Calu3 (cell line): ENCODE measurements around the gene SRSF7. TPM values are rescaled to one million over a fixed set of nuclear protein-coding genes. Genes with fewer than 3 reads are reported as not detected.

Experiments used
- BruUV-seq: library from RNA; stranded (reverse); fragments of 400-500 nt; replicated peaks from 2 replicates; lab custom pipeline; 2021; lab: Mats Ljungman, UMichigan
- CTCF ChIA-PET: fragments of 300-600 bp; sonication (Branson Sonifier 250); formaldehyde crosslinking; loops from one replicate; lab custom pipeline; 2022; ENCODE audit warnings: antibody characterized with exemption; lab: Charles Lee
- DNase-seq: peaks from one replicate; pipeline ENCODE4 v3.0.0; 2022
- H3K27ac Mint-ChIP-seq: one replicate; pipeline ENCODE4 v1.8.0; 2022; ENCODE audit warnings: mixed read lengths; ENCODE audit not compliant: unreplicated experiment
- H3K27me3 Mint-ChIP-seq: one replicate; pipeline ENCODE4 v1.8.0; 2022; ENCODE audit warnings: mixed read lengths; ENCODE audit not compliant: unreplicated experiment
- H3K36me3 Mint-ChIP-seq: one replicate; pipeline ENCODE4 v1.8.0; 2022; ENCODE audit warnings: mild to moderate bottlenecking, moderate library complexity, mixed read lengths; ENCODE audit not compliant: insufficient read depth, unreplicated experiment
- H3K4me1 Mint-ChIP-seq: one replicate; pipeline ENCODE4 v1.8.0; 2022; ENCODE audit warnings: mild to moderate bottlenecking, low read depth, mixed read lengths; ENCODE audit not compliant: unreplicated experiment
- H3K4me3 Mint-ChIP-seq: one replicate; pipeline ENCODE4 v1.8.0; 2022; ENCODE audit warnings: mild to moderate bottlenecking, low read depth, moderate library complexity, mixed read lengths; ENCODE audit not compliant: unreplicated experiment
- H3K9me3 Mint-ChIP-seq: one replicate; pipeline ENCODE4 v1.8.0; 2022; ENCODE audit warnings: low read depth, mixed read lengths; ENCODE audit not compliant: unreplicated experiment
- intact Hi-C: fragments of 100-400 bp; cut with micrococcal nuclease; formaldehyde crosslinking; loops from one replicate; pipeline ENCODE4 v1.10.0; 2022; ENCODE audit not compliant: unreplicated experiment
- total RNA-seq: library from RNA; stranded (reverse); gene quantifications from 2 replicates; pipeline ENCODE4 v1.2.3, GENCODE V29; 2022
- TF ChIP-seq, protein P1 (sequence below): fragments of 200-600 bp; IDR thresholded peaks from one replicate; pipeline ENCODE4 v1.8.0; 2022; ENCODE audit warnings: antibody characterized with exemption; ENCODE audit not compliant: unreplicated experiment

The SRSF7 gene
- total RNA-seq, 1 experiment from 2014 or later, result 203 TPM

DNA sequence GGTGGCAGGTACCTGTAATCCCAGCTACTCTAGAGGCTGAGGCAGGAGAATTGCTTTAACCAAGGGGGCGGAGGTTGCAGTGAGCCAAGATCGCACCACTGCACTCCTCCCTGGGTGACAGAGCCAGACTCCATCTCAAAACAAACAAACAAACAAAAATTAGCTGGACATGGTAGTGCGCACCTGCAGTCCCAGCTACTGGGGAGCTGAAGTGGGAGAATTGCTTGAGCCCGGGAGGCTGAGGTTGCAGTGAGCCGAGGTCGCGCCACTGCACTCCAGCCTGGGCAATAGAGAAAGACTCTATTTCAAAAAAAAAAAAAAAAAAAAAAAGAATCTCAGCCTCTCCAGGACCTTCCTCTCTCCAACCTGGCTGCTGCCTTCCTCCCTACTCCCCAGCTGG is 20.1 kb downstream of the SRSF7 start:
- no peaks in the 10 kb centered on the region for H3K9me3 Mint-ChIP-seq
- no TSS peak for BruUV-seq
- H3K27ac Mint-ChIP-seq, result no peak overlapping the region
- H3K4me3 Mint-ChIP-seq, result no peak overlapping the region
- peaks cover under 1% of the 10 kb centered on the region for H3K36me3 Mint-ChIP-seq
- intact Hi-C loops, result no loop called here
- CTCF ChIA-PET, result interaction anchor here (0.6 to 1.3 kb wide), 4 partner anchors 12 to 225 kb away, joined by 3 to 5 read pairs (median 5); no protein-coding TSS in a partner anchor
- no peak for DNase-seq
- TF ChIP-seq, protein P1, sequence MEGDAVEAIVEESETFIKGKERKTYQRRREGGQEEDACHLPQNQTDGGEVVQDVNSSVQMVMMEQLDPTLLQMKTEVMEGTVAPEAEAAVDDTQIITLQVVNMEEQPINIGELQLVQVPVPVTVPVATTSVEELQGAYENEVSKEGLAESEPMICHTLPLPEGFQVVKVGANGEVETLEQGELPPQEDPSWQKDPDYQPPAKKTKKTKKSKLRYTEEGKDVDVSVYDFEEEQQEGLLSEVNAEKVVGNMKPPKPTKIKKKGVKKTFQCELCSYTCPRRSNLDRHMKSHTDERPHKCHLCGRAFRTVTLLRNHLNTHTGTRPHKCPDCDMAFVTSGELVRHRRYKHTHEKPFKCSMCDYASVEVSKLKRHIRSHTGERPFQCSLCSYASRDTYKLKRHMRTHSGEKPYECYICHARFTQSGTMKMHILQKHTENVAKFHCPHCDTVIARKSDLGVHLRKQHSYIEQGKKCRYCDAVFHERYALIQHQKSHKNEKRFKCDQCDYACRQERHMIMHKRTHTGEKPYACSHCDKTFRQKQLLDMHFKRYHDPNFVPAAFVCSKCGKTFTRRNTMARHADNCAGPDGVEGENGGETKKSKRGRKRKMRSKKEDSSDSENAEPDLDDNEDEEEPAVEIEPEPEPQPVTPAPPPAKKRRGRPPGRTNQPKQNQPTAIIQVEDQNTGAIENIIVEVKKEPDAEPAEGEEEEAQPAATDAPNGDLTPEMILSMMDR, result no peak
- no peaks in the 10 kb centered on the region for H3K27me3 Mint-ChIP-seq
- no peaks in the 10 kb centered on the region for H3K4me1 Mint-ChIP-seq

DNA sequence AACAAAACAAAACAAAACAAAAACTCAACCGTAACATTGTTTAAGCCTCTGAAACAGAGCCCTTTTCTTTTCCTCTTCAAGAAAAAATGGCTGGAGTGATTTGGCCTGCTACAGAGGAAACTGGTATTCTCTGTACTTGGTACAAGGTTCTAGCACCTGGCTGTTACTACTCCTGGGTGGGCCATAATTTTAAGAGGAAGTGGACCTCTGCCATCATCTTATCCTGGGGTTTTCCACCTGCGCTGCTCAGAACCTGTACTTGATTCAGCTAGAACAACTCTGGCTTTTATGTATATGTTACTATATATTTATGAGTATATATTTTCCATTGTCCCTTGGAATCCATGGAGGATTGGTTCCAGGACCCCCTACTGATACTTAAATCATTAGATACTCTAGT is 22.5 kb downstream of the SRSF7 start:
- Mint-ChIP-seq H3K4me1 (no peaks in the 10 kb centered on the region), H3K36me3 (no peaks in the 10 kb centered on the region), H3K9me3 (no peaks in the 10 kb centered on the region), H3K27me3 (no peaks in the 10 kb centered on the region), H3K27ac (no peak overlapping the region), H3K4me3 (no peak overlapping the region)
- TF ChIP-seq, protein P1, result no peak
- CTCF ChIA-PET, result interaction anchor here (0.7 kb wide), 1 partner anchor 152 kb away, joined by 3 read pairs; no protein-coding TSS in a partner anchor
- BruUV-seq, result no TSS peak
- intact Hi-C loops, result loop anchor here (1.0 kb wide), 1 partner anchor 16 kb away; no protein-coding TSS in a partner anchor
- no peak for DNase-seq

DNA sequence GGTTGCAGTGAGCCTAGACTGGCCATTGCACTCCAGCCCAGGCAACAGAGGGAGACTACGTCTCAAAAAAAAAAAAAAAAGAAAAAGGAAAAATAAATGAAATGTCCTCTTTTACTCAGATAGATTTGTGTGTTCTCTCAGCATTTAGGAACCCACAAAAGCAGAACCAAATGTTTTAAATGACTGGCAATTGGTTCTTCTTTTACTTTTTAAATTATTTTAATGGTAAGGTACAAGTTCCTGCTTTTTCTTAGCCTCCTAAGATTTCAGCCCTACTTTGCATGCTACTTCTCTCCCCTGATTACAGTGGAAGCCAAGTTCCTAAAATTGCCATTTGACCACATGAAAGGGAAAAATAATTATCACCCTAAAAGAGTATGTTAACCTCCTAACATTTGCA is 23.5 kb downstream of the SRSF7 start:
- no peaks in the 10 kb centered on the region for H3K27me3 Mint-ChIP-seq
- no peak overlapping the region for H3K27ac Mint-ChIP-seq
- no TSS peak for BruUV-seq
- no peak overlapping the region for H3K4me3 Mint-ChIP-seq
- H3K4me1 Mint-ChIP-seq, result no peaks in the 10 kb centered on the region
- CTCF ChIA-PET, result no interaction called here
- TF ChIP-seq, protein P1, result no peak
- H3K36me3 Mint-ChIP-seq, result no peaks in the 10 kb centered on the region
- intact Hi-C loops, result loop anchor here (2.0 kb wide), 2 partner anchors 37 to 125 kb away; partner anchors contain the start of gene HNRNPLL
- no peak for DNase-seq
- no peaks in the 10 kb centered on the region for H3K9me3 Mint-ChIP-seq

DNA sequence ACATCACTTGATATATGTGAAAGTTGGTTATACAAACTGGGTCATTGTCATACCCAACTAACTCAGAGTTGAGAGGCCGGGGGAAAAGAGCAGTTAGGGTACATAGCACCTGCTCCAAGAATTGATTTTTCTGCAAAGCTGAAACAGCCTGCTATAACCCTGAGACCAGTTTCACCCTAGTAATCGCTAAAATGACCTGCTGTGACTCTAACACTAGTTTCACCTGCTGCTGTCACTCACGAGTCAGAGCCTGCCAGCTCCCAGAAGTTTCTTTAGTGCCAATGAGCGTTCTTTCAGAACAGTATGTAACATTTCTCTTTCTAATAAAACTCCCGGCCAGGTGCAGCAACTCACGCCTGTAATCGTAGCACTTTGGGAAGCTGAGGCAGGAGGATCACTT is 28.0 kb downstream of the SRSF7 start:
- H3K27me3 Mint-ChIP-seq, result no peaks in the 10 kb centered on the region
- intact Hi-C loops, result no loop called here
- no peak for DNase-seq
- H3K4me3 Mint-ChIP-seq, result no peak overlapping the region
- no peak overlapping the region for H3K27ac Mint-ChIP-seq
- peaks cover 18% of the 10 kb centered on the region for H3K4me1 Mint-ChIP-seq
- BruUV-seq, result no TSS peak
- no peaks in the 10 kb centered on the region for H3K36me3 Mint-ChIP-seq
- no peaks in the 10 kb centered on the region for H3K9me3 Mint-ChIP-seq
- CTCF ChIA-PET, result no interaction called here
- TF ChIP-seq, protein P1, result no peak
